HepG2 (cell line): ENCODE measurements around the gene ZNF763. TPM values are rescaled to one million over a fixed set of nuclear protein-coding genes. Genes with fewer than 3 reads are reported as not detected.

Source experiments
- ATRX ChIP-seq: sonication (generic); formaldehyde crosslinking; IDR thresholded peaks from 2 replicates; pipeline ENCODE4 v1.4.0; 2020; ENCODE audit warnings: missing genetic modification reagents, borderline replicate concordance
- HMGXB4 ChIP-seq, 2 experiments: sonication (generic) in 1 of 2; formaldehyde crosslinking in 1 of 2; IDR thresholded peaks; 2 replicates each; pipeline versions ENCODE4 v1.4.0 to v1.6.1; 2018 to 2020; ENCODE audit warnings: missing genetic modification reagents in 2 of 2, borderline replicate concordance in 1 of 2, low read depth in 1 of 2, mild to moderate bottlenecking in 1 of 2, missing biosample characterization in 1 of 2
- HNRNPK ChIP-seq: fragments of 200-400 bp; formaldehyde crosslinking; IDR thresholded peaks from 2 replicates; pipeline ENCODE4 v1.6.1; 2018; ENCODE audit warnings: low read length, low read depth, moderate library complexity, mild to moderate bottlenecking; ENCODE audit not compliant: poor library complexity, severe bottlenecking
- KDM2A ChIP-seq: sonication (generic); formaldehyde crosslinking; IDR thresholded peaks from 2 replicates; pipeline ENCODE4 v1.4.0; 2020; ENCODE audit warnings: low read depth, missing genetic modification reagents, borderline replicate concordance
- MXD1 ChIP-seq: sonication (generic); formaldehyde crosslinking; IDR thresholded peaks from 2 replicates; pipeline ENCODE4 v1.4.0; 2020; ENCODE audit warnings: mild to moderate bottlenecking, missing genetic modification reagents
- NCOA2 ChIP-seq: sonication (generic); formaldehyde crosslinking; IDR thresholded peaks from 2 replicates; pipeline ENCODE4 v1.8.0; 2022; ENCODE audit warnings: inconsistent platforms
- NFATC3 ChIP-seq: sonication (generic); formaldehyde crosslinking; IDR thresholded peaks from 2 replicates; pipeline ENCODE4 v1.5.1; 2020; ENCODE audit warnings: mild to moderate bottlenecking, missing genetic modification reagents
- RELA ChIP-seq: sonication (generic); formaldehyde crosslinking; IDR thresholded peaks from 2 replicates; pipeline ENCODE4 v1.4.0; 2020; ENCODE audit warnings: missing genetic modification reagents
- SRSF4 ChIP-seq: fragments of 200-400 bp; formaldehyde crosslinking; IDR thresholded peaks from one replicate; pipeline ENCODE4 v1.6.1; 2018; ENCODE audit warnings: mild to moderate bottlenecking, low read depth, low read length, moderate library complexity; ENCODE audit not compliant: poor library complexity, severe bottlenecking
- TBX3 ChIP-seq: fragments of 450-650 bp; IDR thresholded peaks from 2 replicates; pipeline ENCODE4 v1.6.1; 2017; ENCODE audit warnings: antibody characterized with exemption, mild to moderate bottlenecking, inconsistent platforms, borderline replicate concordance
- ZBTB38 ChIP-seq: sonication (generic); formaldehyde crosslinking; IDR thresholded peaks from 2 replicates; pipeline ENCODE4 v1.5.1; 2020; ENCODE audit warnings: mild to moderate bottlenecking, missing genetic modification reagents
- ZBTB42 ChIP-seq: sonication (generic); formaldehyde crosslinking; IDR thresholded peaks from 2 replicates; pipeline ENCODE4 v1.5.0; 2020; ENCODE audit warnings: mild to moderate bottlenecking, missing genetic modification reagents
- ZFP62 ChIP-seq: sonication (generic); formaldehyde crosslinking; IDR thresholded peaks from 2 replicates; pipeline ENCODE4 v1.4.0; 2020; ENCODE audit warnings: missing genetic modification reagents
- ZNF136 ChIP-seq: sonication (generic); formaldehyde crosslinking; IDR thresholded peaks from 2 replicates; pipeline ENCODE4 v1.8.1; 2022; ENCODE audit warnings: low read depth, mild to moderate bottlenecking, moderate library complexity, missing genetic modification reagents
- ZNF138 ChIP-seq: sonication (generic); formaldehyde crosslinking; IDR thresholded peaks from 2 replicates; pipeline ENCODE4 v1.5.0; 2020; ENCODE audit warnings: mild to moderate bottlenecking, low read depth, missing genetic modification reagents
- ZNF503 ChIP-seq: sonication (generic); formaldehyde crosslinking; IDR thresholded peaks from 2 replicates; pipeline ENCODE4 v1.4.0; 2020; ENCODE audit warnings: missing genetic modification reagents
- ZNF652 ChIP-seq: IDR thresholded peaks from 2 replicates; pipeline ENCODE4 v1.6.1; 2016; ENCODE audit warnings: low read depth, borderline replicate concordance
- ZNF761 ChIP-seq: sonication (generic); formaldehyde crosslinking; conservative IDR thresholded peaks from 2 replicates; pipeline ENCODE4 v1.4.0; 2020; ENCODE audit warnings: mild to moderate bottlenecking, missing genetic modification reagents
- ZNF781 ChIP-seq: sonication (generic); formaldehyde crosslinking; IDR thresholded peaks from 2 replicates; pipeline ENCODE4 v1.5.1; 2020; ENCODE audit warnings: borderline replicate concordance, mild to moderate bottlenecking, missing genetic modification reagents; ENCODE audit errors: not compliant biosample characterization
- ZNF784 ChIP-seq: sonication (generic); formaldehyde crosslinking; IDR thresholded peaks from 2 replicates; pipeline ENCODE4 v1.5.1; 2020; ENCODE audit warnings: missing genetic modification reagents, mild to moderate bottlenecking, borderline replicate concordance
- polyA plus RNA-seq, 8 experiments: library from polyadenylated mRNA; depleted of rRNA in 3 of 8; stranded (reverse) in 7 of 8; unstranded in 1 of 8; fragments of >200 nt; fragmentation: Illumina TruSeq in 4 of 8; extraction: Trizol in 4 of 8; gene quantifications; 2 replicates each; pipeline versions ENCODE4 v1.2.1 to v1.2.3, GENCODE V29; 2011 to 2016; ENCODE audit warnings: low read depth in 4 of 8, missing spikeins in 1 of 8, mixed read lengths in 1 of 8; ENCODE audit not compliant: insufficient read depth in 1 of 8
- total RNA-seq, 5 experiments: library from RNA; depleted of rRNA; stranded (reverse); fragments of >200 nt; fragmentation: Illumina TruSeq; extraction: Trizol; gene quantifications; 2 replicates each; pipeline ENCODE4 v1.2.3, GENCODE V29; 2016; ENCODE audit warnings: low read depth in 1 of 5

ZNF763 gene
- total and polyA plus RNA-seq, 2 of the 13 experiments (the other 11 are each of a cell fraction or from before 2014, with no cell fraction given), result 0.08 to 0.42 TPM

GRCh38 chr19:11964858-11965645 lies at the start of gene ZNF763 (continued):
- TF ChIP-seq ZNF784 (CRISPR knock-in tag) (no peak), ZNF136 (no peak), ZBTB38 (CRISPR knock-in tag) (peak; percentile 72; the same call in 1 of the 2 replicates), ZBTB42 (no peak), ZNF503 (no peak), KDM2A (CRISPR knock-in tag) (no peak), ZNF652 (CRISPR knock-in tag) (no peak), ZFP62 (no peak), ZNF761 (CRISPR knock-in tag) (no peak), ATRX (no peak), NFATC3 (CRISPR knock-in tag) (no peak), TBX3 (no peak), HMGXB4 (CRISPR knock-in tag; IDR thresholded peaks at IDR 0.05; ENCODE audit: borderline replicate concordance in 1 of 2, low read depth in 1 of 2) (no peak), ZNF781 (CRISPR knock-in tag) (no peak), HNRNPK (no peak), RELA (CRISPR knock-in tag) (no peak), MXD1 (CRISPR knock-in tag) (peak; percentile 21; the same call in 1 of the 2 replicates), SRSF4 (no peak), ZNF138 (CRISPR knock-in tag) (no peak), NCOA2 (CRISPR knock-in tag) (no peak)
